GM23248 (cell line): ENCODE results near the gene DGKG. TPM values are rescaled to one million over a fixed set of nuclear protein-coding genes. Genes with fewer than 3 reads are reported as not detected.

ENCODE experiments used
- DNase-seq: peaks from one replicate; pipeline ENCODE4 v3.0.0-alpha.2; 2015
- H2AFZ ChIP-seq: fragments of 200-600 bp; sonication (generic); 2 replicates; pipeline ENCODE4 v1.6.1; 2016; ENCODE audit warnings: antibody characterized with exemption
- H3F3A ChIP-seq: fragments of 200-600 bp; sonication (generic); 2 replicates; pipeline ENCODE4 v1.6.1; 2016; ENCODE audit warnings: mild to moderate bottlenecking, antibody characterized with exemption, mixed run types; ENCODE audit not compliant: insufficient read depth
- H3K27ac ChIP-seq: fragments of 200-600 bp; sonication (generic); 2 replicates; pipeline ENCODE4 v1.5.1; 2016; ENCODE audit warnings: mild to moderate bottlenecking
- H3K27me3 ChIP-seq: fragments of 200-600 bp; sonication (generic); replicated peaks from 2 replicates; pipeline ENCODE4 v1.6.1; 2016; ENCODE audit warnings: mild to moderate bottlenecking; ENCODE audit not compliant: insufficient read depth
- H3K36me3 ChIP-seq: fragments of 200-600 bp; sonication (generic); 2 replicates; pipeline ENCODE4 v1.6.1; 2016; ENCODE audit warnings: low read depth, mild to moderate bottlenecking
- H3K4me1 ChIP-seq: fragments of 200-600 bp; sonication (generic); 2 replicates; pipeline ENCODE4 v1.6.1; 2016; ENCODE audit warnings: mild to moderate bottlenecking; ENCODE audit not compliant: insufficient read depth
- H3K4me2 ChIP-seq: fragments of 200-600 bp; sonication (generic); one replicate; pipeline ENCODE4 v1.6.1; 2016; ENCODE audit warnings: mild to moderate bottlenecking; ENCODE audit not compliant: unreplicated experiment
- H3K4me3 ChIP-seq: fragments of 200-600 bp; sonication (generic); 2 replicates; pipeline ENCODE4 v1.5.1; 2016; ENCODE audit warnings: mild to moderate bottlenecking
- H3K79me2 ChIP-seq: fragments of 200-600 bp; sonication (generic); 2 replicates; pipeline ENCODE4 v1.6.1; 2016; ENCODE audit warnings: mild to moderate bottlenecking; ENCODE audit not compliant: insufficient read depth
- H3K9ac ChIP-seq: fragments of 200-600 bp; sonication (generic); 2 replicates; pipeline ENCODE4 v1.6.1; 2016; ENCODE audit warnings: mild to moderate bottlenecking
- H3K9me2 ChIP-seq: fragments of 200-600 bp; sonication (generic); 2 replicates; pipeline ENCODE4 v1.6.1; 2016; ENCODE audit warnings: mixed run types, mild to moderate bottlenecking, moderate library complexity; ENCODE audit not compliant: insufficient read depth
- H3K9me3 ChIP-seq: fragments of 200-600 bp; sonication (generic); one replicate; pipeline ENCODE4 v1.6.1; 2017; ENCODE audit warnings: low read depth
- H4K20me1 ChIP-seq: fragments of 200-600 bp; sonication (generic); 2 replicates; pipeline ENCODE4 v1.6.0; 2016; ENCODE audit not compliant: insufficient read depth
- EZH2 ChIP-seq: fragments of 200-600 bp; sonication (generic); IDR thresholded peaks from 2 replicates; pipeline ENCODE4 v1.6.1; 2018; ENCODE audit warnings: antibody characterized with exemption, mild to moderate bottlenecking; ENCODE audit not compliant: insufficient read depth, poor library complexity, severe bottlenecking
- EZH2phosphoT487 ChIP-seq: fragments of 200-600 bp; sonication (generic); IDR thresholded peaks from 2 replicates; pipeline ENCODE4 v1.6.1; 2018; ENCODE audit warnings: antibody characterized with exemption, moderate library complexity, mild to moderate bottlenecking, low read depth; ENCODE audit not compliant: insufficient read depth
- WGBS, 2 experiments: methylation state at CpG; one replicate each; pipeline ENCODE4 v1.1.6; 2015 to 2017; ENCODE audit warnings: low lambda C conversion rate in 2 of 2, low coverage in 1 of 2; ENCODE audit errors: missing lambda C conversion rate in 2 of 2; 5-methylcytosine and 5-hydroxymethylcytosine counted together
- in situ Hi-C: fragments of 300-500 bp; cut with MboI; formaldehyde crosslinking; loops from 2 replicates; pipeline ENCODE4 v1.15.0; 2020
- polyA plus RNA-seq: library from polyadenylated mRNA; unstranded; fragments of >200 nt; fragmentation: Nextera tagmentation; extraction: Ambion mirVana; gene quantifications from 2 replicates; pipeline ENCODE4 v1.2.1, GENCODE V29; 2016
- total RNA-seq: library from RNA; depleted of rRNA; stranded (reverse); fragments of >200 nt; shearing (Covaris generic); gene quantifications from 2 replicates; pipeline ENCODE4 v1.2.3, GENCODE V29; 2014

DGKG gene
- total and polyA plus RNA-seq, 2 experiments from 2014 or later: not detected

- H3K9me2 ChIP-seq: no peaks in the 10 kb centered on the region
- no peaks in the 10 kb centered on the region for H3F3A ChIP-seq
- no peak overlapping the region for H2AFZ ChIP-seq
- H3K27me3 ChIP-seq: peaks cover 45% of the 10 kb centered on the region
- no peak overlapping the region for H3K4me3 ChIP-seq
- 41 to 54% methylated on average over 5 of the region's 5 CpGs for WGBS, 2 experiments
- DNase-seq: no peak
- H3K27ac ChIP-seq: no peak overlapping the region
- in situ Hi-C loops: no loop called here
- TF ChIP-seq EZH2 (no peak), EZH2phosphoT487 (no peak)
- no peak overlapping the region for H3K4me2 ChIP-seq
- no peaks in the 10 kb centered on the region for H3K4me1 ChIP-seq
- H3K9me3 ChIP-seq: no peaks in the 10 kb centered on the region
- H3K9ac ChIP-seq: no peak overlapping the region
- no peaks in the 10 kb centered on the region for H4K20me1 ChIP-seq
- no peaks in the 10 kb centered on the region for H3K36me3 ChIP-seq
- H3K79me2 ChIP-seq: no peaks in the 10 kb centered on the region
Observed at GRCh38 chr3:186133980-186134379, 228.1 kb downstream of the DGKG start.

- H3K79me2 ChIP-seq: no peaks in the 10 kb centered on the region
- H3K27ac ChIP-seq: no peak overlapping the region
- in situ Hi-C loops: no loop called here
- H4K20me1 ChIP-seq: no peaks in the 10 kb centered on the region
- no peak overlapping the region for H3K4me3 ChIP-seq
- H3K36me3 ChIP-seq: no peaks in the 10 kb centered on the region
- no peak for DNase-seq
- peaks cover 54% of the 10 kb centered on the region for H3K27me3 ChIP-seq
- WGBS, 2 experiments: 73 to 86% methylated on average over 2 of the region's 2 CpGs
- no peaks in the 10 kb centered on the region for H3K4me1 ChIP-seq
- no peaks in the 10 kb centered on the region for H3K9me3 ChIP-seq
- no peak for TF ChIP-seq EZH2
- no peak for TF ChIP-seq EZH2phosphoT487
- H2AFZ ChIP-seq: no peak overlapping the region
- H3K9me2 ChIP-seq: no peaks in the 10 kb centered on the region
- no peaks in the 10 kb centered on the region for H3F3A ChIP-seq
- H3K9ac ChIP-seq: no peak overlapping the region
- no peak overlapping the region for H3K4me2 ChIP-seq
Observed at GRCh38 chr3:186132487-186132886, 229.5 kb downstream of the DGKG start.

GRCh38 chr3:186129206-186129605 is 232.8 kb downstream of the DGKG start:
- H3K9ac ChIP-seq: no peak overlapping the region
- no peak overlapping the region for H3K27ac ChIP-seq
- H3K36me3 ChIP-seq: no peaks in the 10 kb centered on the region
- H3K9me3 ChIP-seq: no peaks in the 10 kb centered on the region
- 39 to 47% methylated on average over 4 of the region's 4 CpGs for WGBS, 2 experiments
- H4K20me1 ChIP-seq: no peaks in the 10 kb centered on the region
- in situ Hi-C loops: no loop called here
- H3K4me3 ChIP-seq: no peak overlapping the region
- no peaks in the 10 kb centered on the region for H3F3A ChIP-seq
- DNase-seq: no peak
- H3K9me2 ChIP-seq: no peaks in the 10 kb centered on the region
- peaks cover 39% of the 10 kb centered on the region for H3K27me3 ChIP-seq
- no peaks in the 10 kb centered on the region for H3K4me1 ChIP-seq
- no peak overlapping the region for H3K4me2 ChIP-seq
- no peaks in the 10 kb centered on the region for H3K79me2 ChIP-seq
- no peak overlapping the region for H2AFZ ChIP-seq
- TF ChIP-seq EZH2phosphoT487: no peak

- H3K27me3 ChIP-seq: peaks cover 35% of the 10 kb centered on the region
- H3K4me2 ChIP-seq: no peak overlapping the region
- no peaks in the 10 kb centered on the region for H3K9me3 ChIP-seq
- H2AFZ ChIP-seq: no peak overlapping the region
- no peak for DNase-seq
- no peak overlapping the region for H3K9ac ChIP-seq
- TF ChIP-seq EZH2 (no peak), EZH2phosphoT487 (no peak)
- H3K4me1 ChIP-seq: no peaks in the 10 kb centered on the region
- no peaks in the 10 kb centered on the region for H4K20me1 ChIP-seq
- no peak overlapping the region for H3K4me3 ChIP-seq
- WGBS, 2 experiments: 52% methylated on average over 8 of the region's 8 CpGs
- H3F3A ChIP-seq: no peaks in the 10 kb centered on the region
- no peaks in the 10 kb centered on the region for H3K9me2 ChIP-seq
- H3K27ac ChIP-seq: no peak overlapping the region
- in situ Hi-C loops: no loop called here
- no peaks in the 10 kb centered on the region for H3K36me3 ChIP-seq
- no peaks in the 10 kb centered on the region for H3K79me2 ChIP-seq
Observed at GRCh38 chr3:186128158-186128557, 233.9 kb downstream of the DGKG start.

GRCh38 chr3:186127463-186127862 is 234.6 kb downstream of the DGKG start:
- no peak overlapping the region for H2AFZ ChIP-seq
- no peaks in the 10 kb centered on the region for H3K4me1 ChIP-seq
- H3K4me2 ChIP-seq: no peak overlapping the region
- 76 to 81% methylated on average over 7 of the region's 7 CpGs for WGBS, 2 experiments
- no peak overlapping the region for H3K4me3 ChIP-seq
- H3K9ac ChIP-seq: no peak overlapping the region
- no peak overlapping the region for H3K27ac ChIP-seq
- peaks cover 37% of the 10 kb centered on the region; the same call in 1 of the 2 replicates for H3K27me3 ChIP-seq
- H3K36me3 ChIP-seq: no peaks in the 10 kb centered on the region
- H3F3A ChIP-seq: no peaks in the 10 kb centered on the region
- TF ChIP-seq EZH2phosphoT487 (no peak), EZH2 (no peak)
- H3K9me2 ChIP-seq: no peaks in the 10 kb centered on the region
- in situ Hi-C loops: no loop called here
- H3K79me2 ChIP-seq: no peaks in the 10 kb centered on the region
- H3K9me3 ChIP-seq: no peaks in the 10 kb centered on the region
- DNase-seq: no peak
- H4K20me1 ChIP-seq: no peaks in the 10 kb centered on the region
